IMR-90 (cell line): ENCODE measurements around the gene SPHK1. TPM values are rescaled to one million over a fixed set of nuclear protein-coding genes. Genes with fewer than 3 reads are reported as not detected.

Experiments
- ATAC-seq: fragments of 200-7000 bp; cut with Tn5 transposase; 2 replicates; pipeline ENCODE4 v1.9.1; 2020; ENCODE audit warnings: low read depth, mild to moderate bottlenecking, moderate library complexity
- BruUV-seq: library from RNA; stranded (reverse); fragments of 400-500 nt; replicated peaks from 2 replicates; lab custom pipeline; 2021; lab: Mats Ljungman, UMichigan
- CTCF ChIA-PET: fragments of 300-600 bp; formaldehyde crosslinking; extraction: SDS; loops from one replicate; lab custom pipeline; 2021; ENCODE audit warnings: antibody characterized with exemption; lab: Yijun Ruan, JAX
- POLR2A ChIA-PET: fragments of 300-600 bp; sonication (Branson Sonifier 250); formaldehyde crosslinking; loops from one replicate; lab custom pipeline; 2022; ENCODE audit warnings: antibody characterized with exemption; ENCODE audit not compliant: unreplicated experiment; lab: Charles Lee
- DNase-seq: peaks from one replicate; pipeline ENCODE4 v3.0.0; 2013
- H2AFZ ChIP-seq: replicated peaks from 2 replicates; pipeline ENCODE3; 2013; ENCODE audit warnings: low read length, mild to moderate bottlenecking; ENCODE audit not compliant: poor library complexity
- H2AK5ac ChIP-seq: 2 replicates; pipeline ENCODE4 v1.6.1; 2013; ENCODE audit warnings: low read depth, low read length, inconsistent platforms
- H2AK9ac ChIP-seq: replicated peaks from 2 replicates; pipeline ENCODE3; 2013; ENCODE audit warnings: mild to moderate bottlenecking, low read depth, low read length, moderate library complexity; ENCODE audit not compliant: poor library complexity
- H2BK120ac ChIP-seq: 2 replicates; pipeline ENCODE4 v1.6.1; 2013; ENCODE audit warnings: low read depth, low read length, inconsistent platforms
- H2BK15ac ChIP-seq: 3 replicates; pipeline ENCODE4 v1.6.1; 2013; ENCODE audit warnings: low read depth, low read length, inconsistent platforms
- H2BK20ac ChIP-seq: 2 replicates; pipeline ENCODE4 v1.6.1; 2013; ENCODE audit warnings: low read depth, mild to moderate bottlenecking, inconsistent platforms, low read length, moderate library complexity
- H2BK5ac ChIP-seq: 2 replicates; pipeline ENCODE4 v1.6.1; 2013; ENCODE audit warnings: mild to moderate bottlenecking, low read depth, low read length, inconsistent platforms; ENCODE audit not compliant: poor library complexity, severe bottlenecking
- H3K14ac ChIP-seq: replicated peaks from 2 replicates; pipeline ENCODE4 v1.6.1; 2013; ENCODE audit warnings: low read depth, low read length, inconsistent platforms
- H3K18ac ChIP-seq: 2 replicates; pipeline ENCODE4 v1.6.1; 2013; ENCODE audit warnings: low read depth, low read length, control low read depth
- H3K23ac ChIP-seq: 2 replicates; pipeline ENCODE4 v1.6.1; 2013; ENCODE audit warnings: low read depth, low read length, inconsistent platforms
- H3K27ac ChIP-seq: 2 replicates; pipeline ENCODE4 v1.5.1; 2013; ENCODE audit warnings: mild to moderate bottlenecking, control low read depth, low read length; ENCODE audit not compliant: insufficient read depth
- H3K27me3 ChIP-seq: 2 replicates; pipeline ENCODE4 v1.6.1; 2013; ENCODE audit warnings: low read length; ENCODE audit not compliant: control insufficient read depth, insufficient read depth
- H3K36me3 ChIP-seq: 2 replicates; pipeline ENCODE4 v1.6.1; 2013; ENCODE audit warnings: low read length, mixed read lengths; ENCODE audit not compliant: control insufficient read depth, insufficient read depth
- H3K4ac ChIP-seq: 2 replicates; pipeline ENCODE4 v1.6.1; 2013; ENCODE audit warnings: low read depth, low read length, inconsistent platforms
- H3K4me1 ChIP-seq: 2 replicates; pipeline ENCODE4 v1.6.1; 2013; ENCODE audit warnings: low read length, mixed read lengths; ENCODE audit not compliant: control insufficient read depth, insufficient read depth
- H3K4me2 ChIP-seq: 2 replicates; pipeline ENCODE4 v1.6.1; 2013; ENCODE audit warnings: low read depth, mild to moderate bottlenecking, control low read depth, low read length, moderate library complexity
- H3K4me3 ChIP-seq: 2 replicates; pipeline ENCODE4 v1.5.1; 2013; ENCODE audit warnings: low read depth, mild to moderate bottlenecking, control low read depth, low read length, moderate library complexity; ENCODE audit not compliant: insufficient read depth
- H3K56ac ChIP-seq: 2 replicates; pipeline ENCODE4 v1.6.1; 2013; ENCODE audit warnings: low read length, inconsistent platforms; ENCODE audit not compliant: insufficient read depth; ENCODE audit errors: extremely low read depth
- H3K79me1 ChIP-seq, 2 experiments: 2 replicates each; pipeline ENCODE4 v1.6.1; 2013; ENCODE audit warnings: low read length in 2 of 2, inconsistent platforms in 1 of 2, low read depth in 1 of 2
- H3K9ac ChIP-seq: 2 replicates; pipeline ENCODE4 v1.6.1; 2013; ENCODE audit warnings: low read depth, low read length, control low read depth
- H3K9me1 ChIP-seq: 2 replicates; pipeline ENCODE4 v1.6.1; 2013; ENCODE audit warnings: low read length, inconsistent platforms; ENCODE audit not compliant: insufficient read depth
- H3K9me3 ChIP-seq: 2 replicates; pipeline ENCODE4 v1.6.1; 2013; ENCODE audit warnings: low read length; ENCODE audit not compliant: control insufficient read depth, insufficient read depth
- H4K20me1 ChIP-seq: 2 replicates; pipeline ENCODE4 v1.6.1; 2013; ENCODE audit warnings: low read length, inconsistent platforms; ENCODE audit not compliant: insufficient read depth
- H4K5ac ChIP-seq: 2 replicates; pipeline ENCODE4 v1.6.1; 2013; ENCODE audit warnings: mild to moderate bottlenecking, low read depth, low read length, control low read depth
- H4K8ac ChIP-seq, 2 experiments: 2 replicates each; pipeline ENCODE4 v1.6.1; 2013; ENCODE audit warnings: low read depth in 2 of 2, low read length in 2 of 2, control low read depth in 1 of 2, inconsistent platforms in 1 of 2
- H4K91ac ChIP-seq: 2 replicates; pipeline ENCODE4 v1.6.1; 2013; ENCODE audit warnings: low read depth, low read length, inconsistent platforms; ENCODE audit not compliant: insufficient read depth
- BHLHE40 ChIP-seq: fragments of 150-350 bp; IDR thresholded peaks from 2 replicates; pipeline ENCODE4 v1.6.1; 2016; ENCODE audit warnings: mild to moderate bottlenecking, low read depth, low read length
- CEBPB ChIP-seq: IDR thresholded peaks from 2 replicates; pipeline ENCODE4 v1.6.1; 2012; ENCODE audit warnings: low read depth, low read length, improper control_type of control experiment
- CHD1 ChIP-seq: IDR thresholded peaks from 2 replicates; pipeline ENCODE4 v1.6.1; 2012; ENCODE audit warnings: low read depth, low read length, improper control_type of control experiment
- FOS ChIP-seq: fragments of 150-350 bp; IDR thresholded peaks from 2 replicates; pipeline ENCODE4 v1.6.1; 2016; ENCODE audit warnings: low read depth, low read length
- MAFK ChIP-seq: IDR thresholded peaks from 2 replicates; pipeline ENCODE4 v1.6.1; 2012; ENCODE audit warnings: low read depth, low read length, improper control_type of control experiment
- MAZ ChIP-seq: IDR thresholded peaks from 2 replicates; pipeline ENCODE4 v1.6.1; 2012; ENCODE audit warnings: low read depth, mild to moderate bottlenecking, low read length, improper control_type of control experiment, moderate library complexity, borderline replicate concordance
- MXI1 ChIP-seq: IDR thresholded peaks from 2 replicates; pipeline ENCODE4 v1.6.1; 2012; ENCODE audit warnings: low read depth, mild to moderate bottlenecking, low read length, moderate library complexity, borderline replicate concordance
- NFE2L2 ChIP-seq: fragments of 150-350 bp; IDR thresholded peaks from 2 replicates; pipeline ENCODE4 v1.6.1; 2016; ENCODE audit warnings: low read depth, mild to moderate bottlenecking, low read length
- POLR2A ChIP-seq: IDR thresholded peaks from 2 replicates; pipeline ENCODE4 v1.6.1; 2012; ENCODE audit warnings: mild to moderate bottlenecking, low read depth, low read length
- RAD21 ChIP-seq: IDR thresholded peaks from 2 replicates; pipeline ENCODE4 v1.6.1; 2012; ENCODE audit warnings: low read length, improper control_type of control experiment
- RCOR1 ChIP-seq: IDR thresholded peaks from 2 replicates; pipeline ENCODE4 v1.6.1; 2012; ENCODE audit warnings: mild to moderate bottlenecking, low read length, improper control_type of control experiment; ENCODE audit not compliant: insufficient replicate concordance
- RFX5 ChIP-seq: IDR thresholded peaks from 2 replicates; pipeline ENCODE4 v1.8.0; 2012; ENCODE audit warnings: low read depth, mild to moderate bottlenecking, low read length, moderate library complexity
- SMC3 ChIP-seq: fragments of 150-350 bp; IDR thresholded peaks from 2 replicates; pipeline ENCODE4 v1.6.1; 2016; ENCODE audit warnings: low read depth, mild to moderate bottlenecking, antibody characterized with exemption, low read length, moderate library complexity
- WGBS, 2 experiments: methylation state at CpG; one replicate each; pipeline versions ENCODE4 v1.1.5 to v1.1.7; 2013; ENCODE audit warnings: missing lambda C conversion rate in 2 of 2; ENCODE audit not compliant: insufficient read length in 1 of 2; ENCODE audit errors: extremely low coverage in 2 of 2; 5-methylcytosine and 5-hydroxymethylcytosine counted together
- dilution Hi-C: fragments of 300-500 bp; cut with HindIII; formaldehyde crosslinking; loops from one replicate; pipeline ENCODE4 v1.14.3; 2018; ENCODE audit warnings: low sequenced_read_pairs; ENCODE audit not compliant: unreplicated experiment
- in situ Hi-C: fragments of 300-500 bp; cut with MboI; formaldehyde crosslinking; loops from 3 replicates; pipeline ENCODE4 v1.14.3; 2019; ENCODE audit warnings: low sequenced_read_pairs, inconsistent platforms, mixed read lengths
- intact Hi-C: fragments of 100-400 bp; cut with micrococcal nuclease; formaldehyde crosslinking; loops from 2 replicates; pipeline ENCODE4 v1.10.0; 2022
- polyA plus RNA-seq, 3 experiments: library from polyadenylated mRNA; depleted of rRNA; stranded (reverse); fragments of >200 nt; gene quantifications; 2 replicates each; pipeline ENCODE4 v1.2.3, GENCODE V29; 2012; ENCODE audit warnings: low replicate concordance in 1 of 3
- total RNA-seq: library from RNA; depleted of rRNA; stranded (reverse); fragments of >200 nt; gene quantifications from 2 replicates; pipeline ENCODE4 v1.2.3, GENCODE V29; 2012
- TF ChIP-seq, protein P1 (sequence below): fragments of 150-350 bp; IDR thresholded peaks from 2 replicates; pipeline ENCODE4 v1.6.1; 2016; ENCODE audit warnings: low read depth, mild to moderate bottlenecking, low read length, moderate library complexity, borderline replicate concordance
- TF ChIP-seq, protein P2 (sequence below): conservative IDR thresholded peaks from 2 replicates; pipeline ENCODE4 v1.5.1; 2012; ENCODE audit warnings: mild to moderate bottlenecking, low read depth, low read length, improper control_type of control experiment

Gene SPHK1
- total and polyA plus RNA-seq, 2 of the 4 experiments (the other 2 are of a cell fraction), result 44.4 to 82.7 TPM

DNA sequence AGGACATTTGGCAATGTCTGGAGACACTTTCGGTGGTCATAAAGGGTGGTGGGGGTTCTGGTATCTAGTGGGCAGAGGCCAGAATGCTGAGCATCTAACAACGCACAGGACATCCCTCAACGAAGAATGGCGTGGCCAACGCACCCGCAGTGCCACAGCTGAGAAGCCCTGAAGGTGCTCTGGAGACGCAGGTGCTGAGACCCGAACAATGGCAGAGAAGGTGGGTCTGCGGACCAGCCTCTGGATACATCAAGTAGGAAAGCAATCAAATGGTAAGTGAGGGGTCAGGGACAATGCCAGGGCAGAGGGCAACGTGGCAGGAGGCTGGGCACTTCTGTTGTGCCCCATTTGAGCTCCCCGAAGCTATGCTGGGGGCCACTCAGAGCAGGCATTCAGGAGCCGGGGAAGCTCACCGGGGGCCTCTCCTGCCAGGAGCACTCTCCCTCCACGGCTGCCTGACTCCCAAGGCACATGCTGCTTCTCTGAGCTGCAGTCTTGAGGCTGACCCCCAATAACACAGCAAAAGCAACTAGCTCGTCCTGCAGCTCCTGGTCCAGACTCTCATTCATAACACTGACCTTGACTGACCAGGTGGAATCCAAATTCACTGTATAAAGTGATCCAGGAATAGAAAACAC, 26.0 kb downstream of the SPHK1 start (continued):
- TF ChIP-seq NFE2L2, result no peak
- TF ChIP-seq FOS, result no peak

DNA sequence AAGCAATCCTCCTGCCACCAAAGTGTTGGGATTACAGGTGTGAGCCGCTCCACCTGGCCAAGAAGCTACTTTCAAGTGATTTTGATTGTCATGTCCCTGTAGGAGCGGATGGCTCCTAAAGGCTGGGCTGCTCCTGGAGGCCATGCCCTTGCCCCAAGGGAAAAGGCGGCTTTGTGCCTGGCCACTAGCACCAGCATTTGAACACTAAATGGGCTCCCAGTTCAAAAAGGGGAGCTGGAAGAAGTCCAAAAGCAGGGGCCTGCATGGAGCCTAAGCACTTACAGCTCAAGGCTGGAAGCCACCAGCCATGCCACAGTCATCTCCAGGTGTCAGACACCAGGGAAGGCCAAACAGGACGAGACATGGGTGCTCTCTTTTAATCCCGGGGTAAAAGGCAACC, 26.8 kb downstream of the SPHK1 start:
- no peak overlapping the region for H2AK5ac ChIP-seq
- in situ Hi-C loops, result no loop called here
- H3K9me1 ChIP-seq, result peaks cover 6% of the 10 kb centered on the region
- TF ChIP-seq MXI1, result no peak
- TF ChIP-seq BHLHE40, result no peak
- TF ChIP-seq, protein P1, sequence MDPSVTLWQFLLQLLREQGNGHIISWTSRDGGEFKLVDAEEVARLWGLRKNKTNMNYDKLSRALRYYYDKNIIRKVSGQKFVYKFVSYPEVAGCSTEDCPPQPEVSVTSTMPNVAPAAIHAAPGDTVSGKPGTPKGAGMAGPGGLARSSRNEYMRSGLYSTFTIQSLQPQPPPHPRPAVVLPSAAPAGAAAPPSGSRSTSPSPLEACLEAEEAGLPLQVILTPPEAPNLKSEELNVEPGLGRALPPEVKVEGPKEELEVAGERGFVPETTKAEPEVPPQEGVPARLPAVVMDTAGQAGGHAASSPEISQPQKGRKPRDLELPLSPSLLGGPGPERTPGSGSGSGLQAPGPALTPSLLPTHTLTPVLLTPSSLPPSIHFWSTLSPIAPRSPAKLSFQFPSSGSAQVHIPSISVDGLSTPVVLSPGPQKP, result no peak
- no peak for TF ChIP-seq RAD21
- TF ChIP-seq, protein P2, sequence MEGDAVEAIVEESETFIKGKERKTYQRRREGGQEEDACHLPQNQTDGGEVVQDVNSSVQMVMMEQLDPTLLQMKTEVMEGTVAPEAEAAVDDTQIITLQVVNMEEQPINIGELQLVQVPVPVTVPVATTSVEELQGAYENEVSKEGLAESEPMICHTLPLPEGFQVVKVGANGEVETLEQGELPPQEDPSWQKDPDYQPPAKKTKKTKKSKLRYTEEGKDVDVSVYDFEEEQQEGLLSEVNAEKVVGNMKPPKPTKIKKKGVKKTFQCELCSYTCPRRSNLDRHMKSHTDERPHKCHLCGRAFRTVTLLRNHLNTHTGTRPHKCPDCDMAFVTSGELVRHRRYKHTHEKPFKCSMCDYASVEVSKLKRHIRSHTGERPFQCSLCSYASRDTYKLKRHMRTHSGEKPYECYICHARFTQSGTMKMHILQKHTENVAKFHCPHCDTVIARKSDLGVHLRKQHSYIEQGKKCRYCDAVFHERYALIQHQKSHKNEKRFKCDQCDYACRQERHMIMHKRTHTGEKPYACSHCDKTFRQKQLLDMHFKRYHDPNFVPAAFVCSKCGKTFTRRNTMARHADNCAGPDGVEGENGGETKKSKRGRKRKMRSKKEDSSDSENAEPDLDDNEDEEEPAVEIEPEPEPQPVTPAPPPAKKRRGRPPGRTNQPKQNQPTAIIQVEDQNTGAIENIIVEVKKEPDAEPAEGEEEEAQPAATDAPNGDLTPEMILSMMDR, result no peak
- no peak for TF ChIP-seq FOS
- no peak for TF ChIP-seq RFX5
- TF ChIP-seq CHD1, result no peak
- TF ChIP-seq POLR2A, result no peak
- no peak for TF ChIP-seq CEBPB
- TF ChIP-seq MAFK, result no peak
- TF ChIP-seq SMC3, result no peak
- no peak for TF ChIP-seq RCOR1
- TF ChIP-seq MAZ, result no peak
- no peak for TF ChIP-seq NFE2L2

More for the DNA sequence above, 26.8 kb downstream of the SPHK1 start:
- ATAC-seq, result no peak
- no peak overlapping the region for H4K8ac ChIP-seq
- no peak overlapping the region for H3K4me2 ChIP-seq
- no peak for DNase-seq
- no peak overlapping the region for H2BK5ac ChIP-seq
- no peaks in the 10 kb centered on the region for H3K9me3 ChIP-seq
- ChIA-PET CTCF (no interaction called here), POLR2A (no interaction called here)
- no peak overlapping the region for H2BK120ac ChIP-seq
- peaks cover 9% of the 10 kb centered on the region for H3K4me1 ChIP-seq
- no peak overlapping the region for H4K91ac ChIP-seq
- BruUV-seq, result no TSS peak
- H3K18ac ChIP-seq, result no peak overlapping the region
- no peaks in the 10 kb centered on the region for H3K27me3 ChIP-seq
- no peak overlapping the region for H2AK9ac ChIP-seq
- H2AFZ ChIP-seq, result no peak overlapping the region
- H3K4me3 ChIP-seq, result no peak overlapping the region
- H3K27ac ChIP-seq, result no peak overlapping the region
- no peak overlapping the region for H2BK15ac ChIP-seq
- H4K20me1 ChIP-seq, result peaks cover 65% of the 10 kb centered on the region
- H4K5ac ChIP-seq, result no peak overlapping the region
- H3K14ac ChIP-seq, result no peak overlapping the region
- H3K23ac ChIP-seq, result no peak overlapping the region
- no peak overlapping the region for H3K4ac ChIP-seq
- no peak overlapping the region for H3K9ac ChIP-seq
- peaks cover 4% of the 10 kb centered on the region for H3K36me3 ChIP-seq
- peaks cover 42 to 77% of the 10 kb centered on the region in 2 experiments for H3K79me1 ChIP-seq
- no peak overlapping the region for H3K56ac ChIP-seq
- dilution Hi-C loops (no loop called here), intact Hi-C loops (no loop called here)
- 86% methylated on average over 1 of the region's 5 CpGs; no CpG with 5 or more reads in 1 of the 2 experiments for WGBS, 2 experiments
- no peak overlapping the region for H2BK20ac ChIP-seq
